SK-N-MC (cell line): ENCODE data around the gene OARD1.

Source experiments
- EZH2 ChIP-seq: fragments of 200-600 bp; sonication (generic); IDR thresholded peaks from one replicate; pipeline ENCODE4 v1.6.1; 2017; ENCODE audit warnings: antibody characterized with exemption
- FOXP2 ChIP-seq: optimal IDR thresholded peaks from 2 replicates; pipeline ENCODE3; 2011; ENCODE audit warnings: mild to moderate bottlenecking, moderate library complexity; ENCODE audit not compliant: insufficient read depth; ENCODE audit errors: extremely low read length, control extremely low read depth
- POLR2AphosphoS5 ChIP-seq: IDR thresholded peaks from 2 replicates; pipeline ENCODE4 v1.6.1; 2012; ENCODE audit warnings: mild to moderate bottlenecking, low read depth, low read length, borderline replicate concordance

DNA sequence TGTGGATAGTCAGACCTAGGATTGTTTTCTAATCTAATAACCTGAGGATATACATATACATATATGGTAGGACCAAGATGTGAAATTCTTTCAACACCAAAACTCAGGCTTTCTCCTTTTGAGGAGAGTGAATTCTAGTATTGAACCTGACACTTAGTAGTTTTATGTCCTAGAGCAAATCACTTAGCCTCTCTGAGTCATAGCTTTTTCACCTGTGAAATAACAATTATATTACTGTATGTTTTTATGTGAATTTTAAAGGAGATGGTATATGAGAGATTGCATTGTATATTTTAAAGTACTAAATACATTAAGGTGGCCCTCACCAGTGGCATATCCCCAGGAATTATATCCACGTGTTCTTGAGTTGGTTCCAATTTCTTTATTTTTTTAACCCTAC lies 47.4 kb upstream of the OARD1 start:
- TF ChIP-seq POLR2AphosphoS5 (no peak), EZH2 (no peak), FOXP2 (no peak)
